ENCODE data around the gene DNAJC18. TPM values are rescaled to one million over a fixed set of nuclear protein-coding genes. Genes with fewer than 3 reads are reported as not detected.
"Not testable (repeated sequence)": the region's sequence is repeated elsewhere in the genome, so short reads cannot be mapped to it uniquely, and the experiment has no call there.

Gene DNAJC18
- total and polyA plus RNA-seq, 12 donors = 3.4 to 21.1 (median 13.7) TPM

DNA sequence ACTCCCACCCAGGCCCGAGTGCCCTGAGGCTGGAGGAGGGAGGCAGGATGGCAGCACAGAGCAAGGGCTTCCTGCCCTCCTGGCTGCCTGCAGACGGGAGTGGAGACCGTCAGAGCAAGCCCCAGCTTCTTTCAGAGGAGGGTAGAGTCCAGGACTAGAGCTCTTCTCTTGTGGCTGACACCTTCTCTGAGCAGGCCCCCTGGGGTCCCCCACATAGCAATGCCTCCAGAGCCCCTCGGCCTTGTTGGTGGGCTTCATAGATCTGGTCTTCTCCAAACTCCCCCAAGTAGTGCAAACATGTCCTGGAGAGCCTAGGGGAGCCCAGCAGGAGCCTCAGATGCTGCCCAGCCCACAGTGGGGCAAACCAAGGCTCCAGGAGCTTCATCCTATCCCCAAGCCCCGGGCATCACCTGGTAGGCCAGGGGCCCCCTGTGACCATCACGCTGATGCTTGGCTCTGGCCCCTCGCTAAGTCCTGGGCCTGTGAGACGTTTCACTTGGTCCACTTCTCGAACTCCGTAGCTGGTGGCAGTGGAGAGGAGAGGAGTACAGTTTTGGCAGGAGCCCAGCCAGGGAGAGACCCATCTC, 51.6 kb downstream of the DNAJC18 start:
- Histone ChIP-seq H3K9me3 (no peaks in the 10 kb centered on the region), H3K36me3 (peaks cover 0 to 14% (median 0%) of the 10 kb centered on the region in 9 donors), H3K27me3 (peaks cover 0 to 10% (median 0%) of the 10 kb centered on the region in 7 donors), H3K4me1 (peaks cover 3 to 70% (median 58%) of the 10 kb centered on the region in 9 donors), H3K27ac (peak overlapping the region in 6 of 10 donors; percentile 10 to 89 (median 32)), H3K4me3 (no peak overlapping the region)
- WGBS, 2 donors = 61% methylated on average over 10 of the region's 10 CpGs
- TF ChIP-seq, protein P1, sequence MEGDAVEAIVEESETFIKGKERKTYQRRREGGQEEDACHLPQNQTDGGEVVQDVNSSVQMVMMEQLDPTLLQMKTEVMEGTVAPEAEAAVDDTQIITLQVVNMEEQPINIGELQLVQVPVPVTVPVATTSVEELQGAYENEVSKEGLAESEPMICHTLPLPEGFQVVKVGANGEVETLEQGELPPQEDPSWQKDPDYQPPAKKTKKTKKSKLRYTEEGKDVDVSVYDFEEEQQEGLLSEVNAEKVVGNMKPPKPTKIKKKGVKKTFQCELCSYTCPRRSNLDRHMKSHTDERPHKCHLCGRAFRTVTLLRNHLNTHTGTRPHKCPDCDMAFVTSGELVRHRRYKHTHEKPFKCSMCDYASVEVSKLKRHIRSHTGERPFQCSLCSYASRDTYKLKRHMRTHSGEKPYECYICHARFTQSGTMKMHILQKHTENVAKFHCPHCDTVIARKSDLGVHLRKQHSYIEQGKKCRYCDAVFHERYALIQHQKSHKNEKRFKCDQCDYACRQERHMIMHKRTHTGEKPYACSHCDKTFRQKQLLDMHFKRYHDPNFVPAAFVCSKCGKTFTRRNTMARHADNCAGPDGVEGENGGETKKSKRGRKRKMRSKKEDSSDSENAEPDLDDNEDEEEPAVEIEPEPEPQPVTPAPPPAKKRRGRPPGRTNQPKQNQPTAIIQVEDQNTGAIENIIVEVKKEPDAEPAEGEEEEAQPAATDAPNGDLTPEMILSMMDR (IDR thresholded peaks at IDR 0.05) = no peak
- DNase-seq (no peak), ATAC-seq (peak in 1 of 8 donors; percentile 1)
- intact Hi-C loops (cut with DNase I) = no loop called here

- DNase-seq; H3K4me3 ChIP-seq; H3K9me3 ChIP-seq; H3K27ac ChIP-seq; ATAC-seq; intact Hi-C loops (cut with DNase I); H3K27me3 ChIP-seq; H3K36me3 ChIP-seq: not testable (repeated sequence)
- H3K4me1 ChIP-seq = peaks cover 3 to 64% (median 51%) of the 10 kb centered on the region in 9 donors
- 92 to 98% methylated on average over 9 to 10 of the region's 10 CpGs for WGBS, 2 donors
Observed at GRCh38 chr5:139386956-139387355, 52.4 kb downstream of the DNAJC18 start.

- intact Hi-C loops (cut with DNase I) = no loop called here
- ATAC-seq (no peak), DNase-seq (no peak)
- TF ChIP-seq, protein P1 (IDR thresholded peaks at IDR 0.05) = no peak
- WGBS, 2 donors = 85 to 92% methylated on average over 5 of the region's 5 CpGs
- peak overlapping the region in 1 of 10 donors; percentile 72 for H3K27ac ChIP-seq
- H3K4me1 ChIP-seq = peaks cover 0 to 55% (median 42%) of the 10 kb centered on the region in 9 donors
- H3K9me3 ChIP-seq = no peaks in the 10 kb centered on the region
- peaks cover 0 to 9% (median 0%) of the 10 kb centered on the region in 9 donors for H3K36me3 ChIP-seq
- H3K27me3 ChIP-seq = no peaks in the 10 kb centered on the region
- H3K4me3 ChIP-seq = no peak overlapping the region
Observed at GRCh38 chr5:139386050-139386438, 53.3 kb downstream of the DNAJC18 start.

- no peaks in the 10 kb centered on the region for H3K27me3 ChIP-seq
- no peaks in the 10 kb centered on the region for H3K9me3 ChIP-seq
- peaks cover 0 to 48% (median 35%) of the 10 kb centered on the region in 9 donors for H3K4me1 ChIP-seq
- TF ChIP-seq, protein P1 (IDR thresholded peaks at IDR 0.05) = peak in 8 of 9 donors; percentile 18 to 60 (median 38)
- ATAC-seq (peak in 5 of 8 donors; percentile 35 to 60 (median 48)), DNase-seq (no peak)
- peaks cover 0 to 9% (median 0%) of the 10 kb centered on the region in 9 donors for H3K36me3 ChIP-seq
- intact Hi-C loops (cut with DNase I) = no loop called here
- WGBS, 2 donors = 39 to 48% methylated on average over 8 of the region's 8 CpGs
- peak overlapping the region; percentile 46 to 86 (median 74) for H3K27ac ChIP-seq
- H3K4me3 ChIP-seq = peak overlapping the region in 9 of 10 donors; percentile 25 to 55 (median 42)
Observed at GRCh38 chr5:139385061-139386049, 54.0 kb downstream of the DNAJC18 start.
